HepG2 (cell line): ENCODE results near the gene PPP1CA.

Source experiments
- EP300 ChIP-seq, 3 experiments: sonication (generic) in 1 of 3; formaldehyde crosslinking in 1 of 3; IDR thresholded peaks; 2 replicates each; pipeline versions ENCODE4 v1.5.1 to v1.6.1; 2011 to 2020; ENCODE audit warnings: low read depth in 2 of 3, low read length in 2 of 3, borderline replicate concordance in 1 of 3, improper control_type of control experiment in 1 of 3, mild to moderate bottlenecking in 1 of 3, missing genetic modification reagents in 1 of 3, moderate library complexity in 1 of 3
- EZH2 ChIP-seq: conservative IDR thresholded peaks from 2 replicates; pipeline ENCODE4 v1.6.1; 2012; ENCODE audit warnings: mild to moderate bottlenecking, low read depth, low read length, moderate library complexity
- KDM5A ChIP-seq: fragments of 200-600 bp; sonication (generic); IDR thresholded peaks from 2 replicates; pipeline ENCODE4 v1.7.0; 2018; ENCODE audit warnings: antibody characterized with exemption, mild to moderate bottlenecking, low read length, borderline replicate concordance
- ZNF274 ChIP-seq: sonication (generic); formaldehyde crosslinking; IDR thresholded peaks from 2 replicates; pipeline ENCODE4 v1.5.1; 2020; ENCODE audit warnings: mild to moderate bottlenecking, missing genetic modification reagents
- ZNF572 ChIP-seq: sonication (generic); formaldehyde crosslinking; IDR thresholded peaks from 2 replicates; pipeline ENCODE4 v1.5.1; 2020; ENCODE audit warnings: mild to moderate bottlenecking, missing genetic modification reagents
- TF ChIP-seq, protein P1 (sequence below): sonication (generic); formaldehyde crosslinking; IDR thresholded peaks from 2 replicates; pipeline ENCODE4; 2020; ENCODE audit warnings: missing genetic modification reagents, mild to moderate bottlenecking, borderline replicate concordance

DNA sequence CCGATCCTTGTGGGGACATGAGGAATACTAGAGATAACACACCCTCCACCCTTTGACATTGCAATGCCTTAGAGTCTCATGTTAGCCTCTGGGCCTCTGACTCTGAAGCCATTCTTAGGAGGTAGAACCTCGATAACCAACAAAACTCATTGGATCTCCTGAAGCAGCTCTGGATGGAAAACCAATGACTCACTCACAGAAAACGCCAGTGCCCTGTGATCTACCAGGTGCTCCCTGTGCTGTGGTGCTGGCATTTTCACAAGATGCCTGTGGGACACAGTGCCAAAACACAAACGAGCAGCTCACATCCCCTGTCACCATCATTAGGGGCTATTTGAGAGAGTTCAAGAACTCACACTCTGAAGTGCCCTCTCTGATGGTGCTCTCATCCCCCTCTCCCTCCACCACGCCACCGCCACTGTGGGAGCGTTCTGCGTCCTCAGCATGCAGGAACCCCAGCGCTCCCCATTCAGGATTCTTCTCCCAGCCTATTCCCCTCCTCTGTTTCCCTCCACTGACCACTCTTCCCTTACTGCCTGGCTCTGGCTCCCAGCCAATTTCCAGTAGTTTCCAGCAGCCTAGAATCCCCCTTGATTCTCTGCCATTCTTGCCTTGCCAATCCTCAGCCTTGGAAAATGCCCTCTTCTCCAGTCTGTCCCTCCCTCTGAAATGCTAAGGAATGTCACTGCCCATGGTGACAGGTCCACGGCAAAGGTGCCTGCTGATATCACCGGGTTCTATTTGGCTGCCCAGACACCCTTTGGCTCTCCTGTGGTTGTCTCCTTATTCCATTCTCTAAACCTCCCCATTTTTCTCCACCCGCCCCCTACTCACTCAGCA, 43.6 kb downstream of the PPP1CA start:
- TF ChIP-seq EP300 (IDR thresholded peaks at IDR 0.05; ENCODE audit: low read depth in 2 of 2, low read length in 2 of 2) (no peak), EP300 (CRISPR knock-in tag; IDR thresholded peaks at IDR 0.05; ENCODE audit: borderline replicate concordance) (no peak), KDM5A (no peak), EZH2 (no peak), ZNF274 (CRISPR knock-in tag) (no peak), ZNF572 (CRISPR knock-in tag) (no peak)
- TF ChIP-seq, protein P1, sequence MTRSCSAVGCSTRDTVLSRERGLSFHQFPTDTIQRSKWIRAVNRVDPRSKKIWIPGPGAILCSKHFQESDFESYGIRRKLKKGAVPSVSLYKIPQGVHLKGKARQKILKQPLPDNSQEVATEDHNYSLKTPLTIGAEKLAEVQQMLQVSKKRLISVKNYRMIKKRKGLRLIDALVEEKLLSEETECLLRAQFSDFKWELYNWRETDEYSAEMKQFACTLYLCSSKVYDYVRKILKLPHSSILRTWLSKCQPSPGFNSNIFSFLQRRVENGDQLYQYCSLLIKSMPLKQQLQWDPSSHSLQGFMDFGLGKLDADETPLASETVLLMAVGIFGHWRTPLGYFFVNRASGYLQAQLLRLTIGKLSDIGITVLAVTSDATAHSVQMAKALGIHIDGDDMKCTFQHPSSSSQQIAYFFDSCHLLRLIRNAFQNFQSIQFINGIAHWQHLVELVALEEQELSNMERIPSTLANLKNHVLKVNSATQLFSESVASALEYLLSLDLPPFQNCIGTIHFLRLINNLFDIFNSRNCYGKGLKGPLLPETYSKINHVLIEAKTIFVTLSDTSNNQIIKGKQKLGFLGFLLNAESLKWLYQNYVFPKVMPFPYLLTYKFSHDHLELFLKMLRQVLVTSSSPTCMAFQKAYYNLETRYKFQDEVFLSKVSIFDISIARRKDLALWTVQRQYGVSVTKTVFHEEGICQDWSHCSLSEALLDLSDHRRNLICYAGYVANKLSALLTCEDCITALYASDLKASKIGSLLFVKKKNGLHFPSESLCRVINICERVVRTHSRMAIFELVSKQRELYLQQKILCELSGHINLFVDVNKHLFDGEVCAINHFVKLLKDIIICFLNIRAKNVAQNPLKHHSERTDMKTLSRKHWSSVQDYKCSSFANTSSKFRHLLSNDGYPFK (CRISPR knock-in tag), result no peak
